K562 (cell line): ENCODE data around the gene MAP3K12. TPM values are rescaled to one million over a fixed set of nuclear protein-coding genes. Genes with fewer than 3 reads are reported as not detected.

Experiments
- ARHGAP35 ChIP-seq: fragments of 450-650 bp; IDR thresholded peaks from 2 replicates; pipeline ENCODE4 v1.6.1; 2018; ENCODE audit not compliant: partially characterized antibody
- ATF1 ChIP-seq, 2 experiments: fragments of 450-650 bp in 1 of 2; IDR thresholded peaks; 2 replicates each; pipeline ENCODE4 v1.6.1; 2016; ENCODE audit warnings: missing compliant biosample characterization in 1 of 2, missing genetic modification characterization in 1 of 2
- BDP1 ChIP-seq: IDR thresholded peaks from 3 replicates; pipeline ENCODE4 v1.6.1; 2011; ENCODE audit not compliant: insufficient read length, insufficient read depth
- CREB1 ChIP-seq, 2 experiments: sonication (generic) in 1 of 2; formaldehyde crosslinking in 1 of 2; IDR thresholded peaks; 2 replicates each; pipeline versions ENCODE4 v1.6.1 to v1.8.0; 2012 to 2022; ENCODE audit warnings: inconsistent platforms in 1 of 2, mild to moderate bottlenecking in 1 of 2, missing genetic modification reagents in 1 of 2, moderate library complexity in 1 of 2
- GATA2 ChIP-seq: sonication (generic); formaldehyde crosslinking; IDR thresholded peaks from 2 replicates; pipeline ENCODE4 v1.4.0; 2020; ENCODE audit warnings: mild to moderate bottlenecking, missing genetic modification reagents
- GTF3C2 ChIP-seq: IDR thresholded peaks from 3 replicates; pipeline ENCODE4 v1.6.1; 2011; ENCODE audit warnings: borderline replicate concordance, mild to moderate bottlenecking, moderate library complexity; ENCODE audit not compliant: insufficient read length; ENCODE audit errors: extremely low read depth
- HBP1 ChIP-seq: fragments of 450-650 bp; formaldehyde crosslinking; IDR thresholded peaks from 2 replicates; pipeline ENCODE4 v1.4.0; 2022; ENCODE audit warnings: missing genetic modification characterization
- HEY1 ChIP-seq: fragments of 250-450 bp; sonication (Bioruptor Pico); IDR thresholded peaks from 2 replicates; pipeline ENCODE4 v1.5.0; 2020; ENCODE audit warnings: mild to moderate bottlenecking, moderate library complexity, borderline replicate concordance
- POLR3G ChIP-seq: IDR thresholded peaks from 2 replicates; pipeline ENCODE4 v1.6.1; 2011; ENCODE audit not compliant: insufficient read length, insufficient replicate concordance; ENCODE audit errors: extremely low read depth
- SAFB2 ChIP-seq: fragments of 200-400 bp; formaldehyde crosslinking; IDR thresholded peaks from 2 replicates; pipeline ENCODE4 v1.6.1; 2018; ENCODE audit warnings: borderline replicate concordance, low read length, low read depth, moderate library complexity; ENCODE audit not compliant: severe bottlenecking
- SMAD4 ChIP-seq: fragments of 250-450 bp; sonication (Bioruptor Pico); conservative IDR thresholded peaks from 2 replicates; pipeline ENCODE4 v1.8.0; 2021; ENCODE audit warnings: inconsistent platforms, mild to moderate bottlenecking, moderate library complexity
- SNRNP70 ChIP-seq: fragments of 200-400 bp; formaldehyde crosslinking; optimal IDR thresholded peaks from 2 replicates; pipeline ENCODE3; 2017; ENCODE audit warnings: low read depth, low read length
- SREBF1 ChIP-seq: fragments of 150-350 bp; IDR thresholded peaks from 2 replicates; pipeline ENCODE4 v1.6.1; 2014; ENCODE audit warnings: antibody characterized with exemption, low read depth, low read length, borderline replicate concordance
- ZNF699 ChIP-seq: fragments of 250-450 bp; sonication (Bioruptor Pico); IDR thresholded peaks from 2 replicates; pipeline ENCODE4 v1.8.0; 2021; ENCODE audit warnings: mild to moderate bottlenecking, moderate library complexity; ENCODE audit not compliant: insufficient replicate concordance
- polyA plus RNA-seq, 8 experiments: library from polyadenylated mRNA; depleted of rRNA in 4 of 8; stranded (reverse) in 5 of 8; unstranded in 3 of 8; fragments of >200 nt; fragmentation: Nextera tagmentation in 2 of 8; fragmentation: Illumina TruSeq in 1 of 8; extraction: Ambion mirVana in 2 of 8; extraction: Trizol in 1 of 8; gene quantifications; 2 replicates each; pipeline versions ENCODE4 v1.2.1 to v1.2.3, GENCODE V29; 2011 to 2014; ENCODE audit warnings: inconsistent platforms in 1 of 8, missing spikeins in 1 of 8
- total RNA-seq, 7 experiments: library from RNA; depleted of rRNA in 6 of 7; stranded (reverse); fragments of >200 nt in 6 of 7; fragmentation: Illumina TruSeq in 2 of 7; extraction: Trizol in 2 of 7; gene quantifications; 2 replicates each; pipeline versions ENCODE4 v1.2.1 to v1.2.3, GENCODE V29; 2011 to 2021; ENCODE audit warnings: low replicate concordance in 1 of 7
- TF ChIP-seq, protein P1 (sequence below): sonication (generic); formaldehyde crosslinking; IDR thresholded peaks from 2 replicates; pipeline ENCODE4 v1.8.1; 2023; ENCODE audit warnings: mild to moderate bottlenecking, missing genetic modification reagents, moderate library complexity
- TF ChIP-seq, protein P2 (sequence below): sonication (generic); formaldehyde crosslinking; IDR thresholded peaks from 2 replicates; pipeline ENCODE4 v1.8.0; 2023; ENCODE audit warnings: mild to moderate bottlenecking, missing genetic modification reagents

MAP3K12 gene
- total and polyA plus RNA-seq, 9 of the 15 experiments (the other 6 are each of a cell fraction or from before 2014, with no cell fraction given) = 0.10 to 2.4 (median 1.6) TPM

- TF ChIP-seq SMAD4 (CRISPR knock-in tag) = peak; percentile 86
- TF ChIP-seq ARHGAP35 = no peak
- TF ChIP-seq, protein P1, sequence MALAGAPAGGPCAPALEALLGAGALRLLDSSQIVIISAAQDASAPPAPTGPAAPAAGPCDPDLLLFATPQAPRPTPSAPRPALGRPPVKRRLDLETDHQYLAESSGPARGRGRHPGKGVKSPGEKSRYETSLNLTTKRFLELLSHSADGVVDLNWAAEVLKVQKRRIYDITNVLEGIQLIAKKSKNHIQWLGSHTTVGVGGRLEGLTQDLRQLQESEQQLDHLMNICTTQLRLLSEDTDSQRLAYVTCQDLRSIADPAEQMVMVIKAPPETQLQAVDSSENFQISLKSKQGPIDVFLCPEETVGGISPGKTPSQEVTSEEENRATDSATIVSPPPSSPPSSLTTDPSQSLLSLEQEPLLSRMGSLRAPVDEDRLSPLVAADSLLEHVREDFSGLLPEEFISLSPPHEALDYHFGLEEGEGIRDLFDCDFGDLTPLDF (CRISPR knock-in tag) = peak; percentile 69
- TF ChIP-seq, protein P2, sequence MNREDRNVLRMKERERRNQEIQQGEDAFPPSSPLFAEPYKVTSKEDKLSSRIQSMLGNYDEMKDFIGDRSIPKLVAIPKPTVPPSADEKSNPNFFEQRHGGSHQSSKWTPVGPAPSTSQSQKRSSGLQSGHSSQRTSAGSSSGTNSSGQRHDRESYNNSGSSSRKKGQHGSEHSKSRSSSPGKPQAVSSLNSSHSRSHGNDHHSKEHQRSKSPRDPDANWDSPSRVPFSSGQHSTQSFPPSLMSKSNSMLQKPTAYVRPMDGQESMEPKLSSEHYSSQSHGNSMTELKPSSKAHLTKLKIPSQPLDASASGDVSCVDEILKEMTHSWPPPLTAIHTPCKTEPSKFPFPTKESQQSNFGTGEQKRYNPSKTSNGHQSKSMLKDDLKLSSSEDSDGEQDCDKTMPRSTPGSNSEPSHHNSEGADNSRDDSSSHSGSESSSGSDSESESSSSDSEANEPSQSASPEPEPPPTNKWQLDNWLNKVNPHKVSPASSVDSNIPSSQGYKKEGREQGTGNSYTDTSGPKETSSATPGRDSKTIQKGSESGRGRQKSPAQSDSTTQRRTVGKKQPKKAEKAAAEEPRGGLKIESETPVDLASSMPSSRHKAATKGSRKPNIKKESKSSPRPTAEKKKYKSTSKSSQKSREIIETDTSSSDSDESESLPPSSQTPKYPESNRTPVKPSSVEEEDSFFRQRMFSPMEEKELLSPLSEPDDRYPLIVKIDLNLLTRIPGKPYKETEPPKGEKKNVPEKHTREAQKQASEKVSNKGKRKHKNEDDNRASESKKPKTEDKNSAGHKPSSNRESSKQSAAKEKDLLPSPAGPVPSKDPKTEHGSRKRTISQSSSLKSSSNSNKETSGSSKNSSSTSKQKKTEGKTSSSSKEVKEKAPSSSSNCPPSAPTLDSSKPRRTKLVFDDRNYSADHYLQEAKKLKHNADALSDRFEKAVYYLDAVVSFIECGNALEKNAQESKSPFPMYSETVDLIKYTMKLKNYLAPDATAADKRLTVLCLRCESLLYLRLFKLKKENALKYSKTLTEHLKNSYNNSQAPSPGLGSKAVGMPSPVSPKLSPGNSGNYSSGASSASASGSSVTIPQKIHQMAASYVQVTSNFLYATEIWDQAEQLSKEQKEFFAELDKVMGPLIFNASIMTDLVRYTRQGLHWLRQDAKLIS (CRISPR knock-in tag) = no peak
- TF ChIP-seq GTF3C2 = no peak
- no peak for TF ChIP-seq POLR3G
- no peak for TF ChIP-seq GATA2 (CRISPR knock-in tag)
- TF ChIP-seq BDP1 = no peak
- TF ChIP-seq SNRNP70 = no peak
- TF ChIP-seq HBP1 = peak; percentile 60
- TF ChIP-seq CREB1 (IDR thresholded peaks at IDR 0.05) = peak; percentile 96
- peak; percentile 91 for TF ChIP-seq CREB1 (CRISPR knock-in tag; IDR thresholded peaks at IDR 0.05)
- no peak for TF ChIP-seq SREBF1
- peak; percentile 50; the same call in 1 of the 2 replicates for TF ChIP-seq ATF1 (CRISPR knock-in tag; IDR thresholded peaks at IDR 0.05)
- TF ChIP-seq ATF1 (tag; IDR thresholded peaks at IDR 0.05) = peak; percentile 98
- TF ChIP-seq HEY1 (CRISPR knock-in tag) = no peak
- TF ChIP-seq ZNF699 (CRISPR knock-in tag) = no peak
- TF ChIP-seq SAFB2 = no peak
Measured at GRCh38 chr12:53500776-53501614, 1.7 kb upstream of the MAP3K12 start, which contains the start of gene TARBP2 (continued).
